ENCODE results near the gene TENM3.

TENM3 gene

GRCh38 chr4:182206266-182206665 is 36.9 kb upstream of the TENM3 start:
- H3F3A ChIP-seq (ENCODE audit: control insufficient read depth, insufficient read depth), result no peaks in the 10 kb centered on the region
- H3K36me3 ChIP-seq (ENCODE audit: control insufficient read depth, low read length), result no peaks in the 10 kb centered on the region
- H3K4me1 ChIP-seq (ENCODE audit: control insufficient read depth, low read length), result no peaks in the 10 kb centered on the region
- no peaks in the 10 kb centered on the region for H4K20me1 ChIP-seq (ENCODE audit: control insufficient read depth, insufficient read depth, low read depth, low read length)
- H3K27ac ChIP-seq (ENCODE audit: low read depth, low read length), result no peak overlapping the region
- no peaks in the 10 kb centered on the region for H3K9me3 ChIP-seq (ENCODE audit: control insufficient read depth, insufficient read depth, low read length)
- H3K27me3 ChIP-seq (ENCODE audit: control insufficient read depth, low read length), result no peaks in the 10 kb centered on the region
- TF ChIP-seq EZH2phosphoT487 (IDR thresholded peaks at IDR 0.05; ENCODE audit: borderline replicate concordance, low read length) (no peak), CTCF (IDR thresholded peaks at IDR 0.05; ENCODE audit: low read depth, low read length, poor library complexity, severe bottlenecking) (no peak)
- no peaks in the 10 kb centered on the region for H3K79me2 ChIP-seq (ENCODE audit: control insufficient read depth, low read length)
- H3K4me2 ChIP-seq (ENCODE audit: low read length), result no peak overlapping the region
- H3K4me3 ChIP-seq (ENCODE audit: low read length), result no peak overlapping the region
- H3K9me2 ChIP-seq (replicated peaks; ENCODE audit: control insufficient read depth, low read length), result no peaks in the 10 kb centered on the region

- no peak for TF ChIP-seq CTCF (IDR thresholded peaks at IDR 0.05; ENCODE audit: low read depth, low read length, poor library complexity, severe bottlenecking)
- no peak for TF ChIP-seq EZH2phosphoT487 (IDR thresholded peaks at IDR 0.05; ENCODE audit: borderline replicate concordance, low read length)
- H3K27ac ChIP-seq (ENCODE audit: low read depth, low read length), result no peak overlapping the region
- H3F3A ChIP-seq (ENCODE audit: control insufficient read depth, insufficient read depth), result no peaks in the 10 kb centered on the region
- H3K9me2 ChIP-seq (replicated peaks; ENCODE audit: control insufficient read depth, low read length), result no peaks in the 10 kb centered on the region
- H3K36me3 ChIP-seq (ENCODE audit: control insufficient read depth, low read length), result no peaks in the 10 kb centered on the region
- H3K79me2 ChIP-seq (ENCODE audit: control insufficient read depth, low read length), result no peaks in the 10 kb centered on the region
- H3K4me3 ChIP-seq (ENCODE audit: low read length), result no peak overlapping the region
- H3K27me3 ChIP-seq (ENCODE audit: control insufficient read depth, low read length), result no peaks in the 10 kb centered on the region
- no peaks in the 10 kb centered on the region for H3K4me1 ChIP-seq (ENCODE audit: control insufficient read depth, low read length)
- no peak overlapping the region for H3K4me2 ChIP-seq (ENCODE audit: low read length)
- no peaks in the 10 kb centered on the region for H4K20me1 ChIP-seq (ENCODE audit: control insufficient read depth, insufficient read depth, low read depth, low read length)
- no peaks in the 10 kb centered on the region for H3K9me3 ChIP-seq (ENCODE audit: control insufficient read depth, insufficient read depth, low read length)
Observed at GRCh38 chr4:182206916-182207315, 36.3 kb upstream of the TENM3 start.

- H3K9me3 ChIP-seq (ENCODE audit: control insufficient read depth, insufficient read depth, low read length), result no peaks in the 10 kb centered on the region
- H3K4me3 ChIP-seq (ENCODE audit: low read length), result no peak overlapping the region
- H3K27me3 ChIP-seq (ENCODE audit: control insufficient read depth, low read length), result no peaks in the 10 kb centered on the region
- H3K27ac ChIP-seq (ENCODE audit: low read depth, low read length), result no peak overlapping the region
- no peaks in the 10 kb centered on the region for H4K20me1 ChIP-seq (ENCODE audit: control insufficient read depth, insufficient read depth, low read depth, low read length)
- H3K4me2 ChIP-seq (ENCODE audit: low read length), result no peak overlapping the region
- no peaks in the 10 kb centered on the region for H3K36me3 ChIP-seq (ENCODE audit: control insufficient read depth, low read length)
- H3F3A ChIP-seq (ENCODE audit: control insufficient read depth, insufficient read depth), result no peaks in the 10 kb centered on the region
- H3K79me2 ChIP-seq (ENCODE audit: control insufficient read depth, low read length), result no peaks in the 10 kb centered on the region
- no peak for TF ChIP-seq CTCF (IDR thresholded peaks at IDR 0.05; ENCODE audit: low read depth, low read length, poor library complexity, severe bottlenecking)
- no peak for TF ChIP-seq EZH2phosphoT487 (IDR thresholded peaks at IDR 0.05; ENCODE audit: borderline replicate concordance, low read length)
- no peaks in the 10 kb centered on the region for H3K9me2 ChIP-seq (replicated peaks; ENCODE audit: control insufficient read depth, low read length)
- H3K4me1 ChIP-seq (ENCODE audit: control insufficient read depth, low read length), result no peaks in the 10 kb centered on the region
Observed at GRCh38 chr4:182207830-182208396, 35.3 kb upstream of the TENM3 start.
